HCT116 (cell line): ENCODE measurements around the gene CYP1A1. TPM values are rescaled to one million over a fixed set of nuclear protein-coding genes. Genes with fewer than 3 reads are reported as not detected.

Experiments used
- ATAC-seq: fragments of 200-7000 bp; cut with Tn5 transposase; 2 replicates; pipeline ENCODE4 v1.9.1; 2020; ENCODE audit warnings: mild to moderate bottlenecking, moderate library complexity
- BruUV-seq: library from RNA; stranded (reverse); fragments of 400-500 nt; replicated peaks from 2 replicates; lab custom pipeline; 2021; lab: Mats Ljungman, UMichigan
- CTCF ChIA-PET: fragments of 300-600 bp; sonication (Branson Sonifier 250); formaldehyde crosslinking; loops from one replicate; lab custom pipeline; 2021; ENCODE audit warnings: antibody characterized with exemption; lab: Charles Lee
- POLR2A ChIA-PET: fragments of 300-600, 350-600 bp; sonication (Branson Sonifier 250); formaldehyde crosslinking; loops from one replicate; lab custom pipeline; 2021; ENCODE audit warnings: antibody characterized with exemption; lab: Charles Lee
- RAD21 ChIA-PET, 2 experiments: fragments of 300-600 bp; sonication (Branson Sonifier 250); formaldehyde crosslinking; loops; one replicate each; lab custom pipeline; 2023; ENCODE audit warnings: low total read pairs in 2 of 2; ENCODE audit not compliant: uncharacterized antibody in 2 of 2, unreplicated experiment in 2 of 2, low non-redundant PET in 1 of 2; lab: Charles Lee
- DNase-seq: peaks from one replicate; pipeline ENCODE4 v3.0.0-alpha.2; 2010; ENCODE audit warnings: low read depth, low spot score
- H2AFZ ChIP-seq: fragments of 200-600 bp; shearing (Covaris generic), sonication (generic); 2 replicates; pipeline ENCODE4 v1.6.1; 2017; ENCODE audit warnings: low read depth, mixed run types, mixed read lengths, antibody characterized with exemption, low read length; ENCODE audit not compliant: poor library complexity, severe bottlenecking
- H3K27ac ChIP-seq: 2 replicates; pipeline ENCODE4 v1.5.1; 2012; ENCODE audit warnings: low read depth, low read length
- H3K27me3 ChIP-seq: fragments of 200-600 bp; sonication (generic); 2 replicates; pipeline ENCODE4 v1.6.1; 2016; ENCODE audit warnings: mixed run types, low read length, mixed read lengths; ENCODE audit not compliant: insufficient read depth
- H3K36me3 ChIP-seq, 2 experiments: fragments of 200-500 bp in 1 of 2; fragments of 200-600 bp in 1 of 2; sonication (Bioruptor generic) in 1 of 2; sonication (generic) in 1 of 2; 2 replicates each; pipeline versions ENCODE4 v1.5.1 to v1.6.1; 2014 to 2016; ENCODE audit warnings: low read length in 2 of 2, inconsistent platforms in 1 of 2, mixed read lengths in 1 of 2, mixed run types in 1 of 2; ENCODE audit not compliant: insufficient read depth in 2 of 2, control insufficient read depth in 1 of 2
- H3K4me1 ChIP-seq, 2 experiments: fragments of 200-600 bp in 1 of 2; sonication (generic) in 1 of 2; 2 replicates each; pipeline versions ENCODE4 v1.5.1 to v1.6.1; 2012 to 2017; ENCODE audit warnings: low read length in 2 of 2, inconsistent platforms in 1 of 2, mild to moderate bottlenecking in 1 of 2, mixed read lengths in 1 of 2, mixed run types in 1 of 2, moderate library complexity in 1 of 2; ENCODE audit not compliant: insufficient read depth in 2 of 2, control insufficient read depth in 1 of 2
- H3K4me2 ChIP-seq: fragments of 200-600 bp; sonication (generic); 2 replicates; pipeline ENCODE4 v1.6.1; 2017; ENCODE audit warnings: mixed run types, low read length, mixed read lengths
- H3K4me3 ChIP-seq, 2 experiments: fragments of 200-600 bp in 1 of 2; sonication (generic) in 1 of 2; replicated peaks in 1 of 2; 2 replicates each; pipeline ENCODE4 v1.5.1; 2011 to 2016; ENCODE audit warnings: low read length in 2 of 2, control low read depth in 1 of 2, low read depth in 1 of 2, mild to moderate bottlenecking in 1 of 2, mixed read lengths in 1 of 2, mixed run types in 1 of 2
- H3K79me2 ChIP-seq: fragments of 200-600 bp; sonication (generic); 2 replicates; pipeline ENCODE4 v1.6.1; 2017; ENCODE audit warnings: mild to moderate bottlenecking, mixed run types, low read length, moderate library complexity, mixed read lengths; ENCODE audit not compliant: insufficient read depth
- H3K9ac ChIP-seq: fragments of 200-600 bp; sonication (generic); 2 replicates; pipeline ENCODE4 v1.6.1; 2016; ENCODE audit warnings: low read length, mixed read lengths
- H3K9me2 ChIP-seq: fragments of 200-600 bp; sonication (generic), shearing (Covaris generic); 2 replicates; pipeline ENCODE4 v1.6.1; 2017; ENCODE audit warnings: mixed run types, mild to moderate bottlenecking, moderate library complexity; ENCODE audit not compliant: insufficient read depth
- H3K9me3 ChIP-seq, 2 experiments: fragments of 200-500 bp in 1 of 2; fragments of 200-600 bp in 1 of 2; sonication (Bioruptor generic) in 1 of 2; sonication (generic) in 1 of 2; 2 replicates each; pipeline ENCODE4 v1.6.1; 2014 to 2017; ENCODE audit warnings: low read length in 2 of 2, mixed read lengths in 2 of 2, inconsistent platforms in 1 of 2, low read depth in 1 of 2, mild to moderate bottlenecking in 1 of 2, mixed run types in 1 of 2, moderate library complexity in 1 of 2; ENCODE audit not compliant: control insufficient read depth in 1 of 2, insufficient read depth in 1 of 2
- H4K20me1 ChIP-seq: fragments of 200-600 bp; sonication (generic), shearing (Covaris generic); 2 replicates; pipeline ENCODE4 v1.6.1; 2017; ENCODE audit warnings: mixed run types, mild to moderate bottlenecking, moderate library complexity; ENCODE audit not compliant: insufficient read depth
- ATF3 ChIP-seq: IDR thresholded peaks from 2 replicates; pipeline ENCODE4 v1.6.1; 2012
- CBX3 ChIP-seq: IDR thresholded peaks from 2 replicates; pipeline ENCODE4 v1.6.1; 2012; ENCODE audit warnings: low read depth
- CEBPB ChIP-seq: IDR thresholded peaks from 2 replicates; pipeline ENCODE4 v1.6.1; 2012; ENCODE audit warnings: low read depth
- CTCF ChIP-seq, 3 experiments: fragments of 200-600 bp in 1 of 3; sonication (generic) in 1 of 3; IDR thresholded peaks in 2 of 3; conservative IDR thresholded peaks in 1 of 3; 2 replicates each; pipeline ENCODE4 v1.5.1; 2012 to 2017; ENCODE audit warnings: low read depth in 2 of 3, low read length in 2 of 3, antibody characterized with exemption in 1 of 3, borderline replicate concordance in 1 of 3, control low read depth in 1 of 3, mild to moderate bottlenecking in 1 of 3, mixed read lengths in 1 of 3, mixed run types in 1 of 3, moderate library complexity in 1 of 3; ENCODE audit not compliant: insufficient read depth in 1 of 3
- EZH2phosphoT487 ChIP-seq: fragments of 200-600 bp; IDR thresholded peaks from 2 replicates; pipeline ENCODE4 v1.6.1; 2018; ENCODE audit warnings: antibody characterized with exemption, borderline replicate concordance
- FOSL1 ChIP-seq: IDR thresholded peaks from 2 replicates; pipeline ENCODE4 v1.6.1; 2012; ENCODE audit warnings: low read depth
- JUND ChIP-seq: IDR thresholded peaks from 2 replicates; pipeline ENCODE4 v1.6.1; 2012
- MAX ChIP-seq: IDR thresholded peaks from 2 replicates; pipeline ENCODE4 v1.6.1; 2012
- POLR2A ChIP-seq: IDR thresholded peaks from 2 replicates; pipeline ENCODE4 v1.7.0; 2011; ENCODE audit warnings: borderline replicate concordance; ENCODE audit not compliant: insufficient read depth, insufficient read length; ENCODE audit errors: extremely low read depth
- POLR2AphosphoS5 ChIP-seq: IDR thresholded peaks from 2 replicates; pipeline ENCODE4 v1.6.1; 2011; ENCODE audit warnings: mild to moderate bottlenecking, low read depth, low read length, moderate library complexity
- SIN3A ChIP-seq: IDR thresholded peaks from 2 replicates; pipeline ENCODE4 v1.6.1; 2012; ENCODE audit warnings: low read depth
- SP1 ChIP-seq: IDR thresholded peaks from 2 replicates; pipeline ENCODE4 v1.6.1; 2012; ENCODE audit warnings: low read depth
- SRF ChIP-seq: IDR thresholded peaks from 2 replicates; pipeline ENCODE4 v1.6.1; 2012; ENCODE audit warnings: low read depth
- TCF7L2 ChIP-seq: IDR thresholded peaks from 2 replicates; pipeline ENCODE4 v1.7.0; 2011; ENCODE audit warnings: borderline replicate concordance, inconsistent platforms; ENCODE audit not compliant: insufficient read depth, insufficient read length; ENCODE audit errors: extremely low read depth
- YY1 ChIP-seq: IDR thresholded peaks from 2 replicates; pipeline ENCODE4 v1.6.1; 2011; ENCODE audit warnings: low read length, low read depth, moderate library complexity, mild to moderate bottlenecking; ENCODE audit not compliant: insufficient replicate concordance; ENCODE audit errors: extremely low read depth
- ZFX ChIP-seq: fragments of 450-650 bp; IDR thresholded peaks from 2 replicates; pipeline ENCODE4 v1.6.1; 2017
- intact Hi-C: fragments of 100-400 bp; cut with micrococcal nuclease; formaldehyde crosslinking; loops from 2 replicates; pipeline ENCODE4 v1.10.0; 2022
- total RNA-seq: library from RNA; stranded (reverse); gene quantifications from one replicate; pipeline ENCODE4 v1.2.1, GENCODE V29; 2021; ENCODE audit not compliant: unreplicated experiment
- TF ChIP-seq, protein P1 (sequence below): IDR thresholded peaks from 2 replicates; pipeline ENCODE4 v1.6.1; 2011; ENCODE audit warnings: mild to moderate bottlenecking, low read length, moderate library complexity; ENCODE audit not compliant: insufficient replicate concordance; ENCODE audit errors: extremely low read depth
- TF ChIP-seq, protein P2 (sequence below): IDR thresholded peaks from 2 replicates; pipeline ENCODE4 v1.6.1; 2012; ENCODE audit warnings: low read depth

CYP1A1 gene
- total RNA-seq, 1 experiment from 2014 or later, result 1.5 TPM

GRCh38 chr15:74692327-74692726 lies 33.0 kb downstream of the CYP1A1 start:
- CTCF ChIA-PET, result no interaction called here
- Histone ChIP-seq H3K4me3 (no peak overlapping the region), H3K4me1 (peaks cover 5 to 20% of the 10 kb centered on the region in 2 experiments; a peak in 3 of 4 replicates), H3K36me3 (no peaks in the 10 kb centered on the region), H2AFZ (no peak overlapping the region), H4K20me1 (no peaks in the 10 kb centered on the region), H3K9me3 (no peaks in the 10 kb centered on the region), H3K27ac (no peak overlapping the region), H3K79me2 (peaks cover 83% of the 10 kb centered on the region), H3K9ac (no peak overlapping the region), H3K4me2 (no peak overlapping the region), H3K27me3 (no peaks in the 10 kb centered on the region), H3K9me2 (no peaks in the 10 kb centered on the region)
- intact Hi-C loops, result no loop called here
- POLR2A ChIA-PET, result no interaction called here
- BruUV-seq, result no TSS peak
- no peak for DNase-seq
- TF ChIP-seq, protein P1, sequence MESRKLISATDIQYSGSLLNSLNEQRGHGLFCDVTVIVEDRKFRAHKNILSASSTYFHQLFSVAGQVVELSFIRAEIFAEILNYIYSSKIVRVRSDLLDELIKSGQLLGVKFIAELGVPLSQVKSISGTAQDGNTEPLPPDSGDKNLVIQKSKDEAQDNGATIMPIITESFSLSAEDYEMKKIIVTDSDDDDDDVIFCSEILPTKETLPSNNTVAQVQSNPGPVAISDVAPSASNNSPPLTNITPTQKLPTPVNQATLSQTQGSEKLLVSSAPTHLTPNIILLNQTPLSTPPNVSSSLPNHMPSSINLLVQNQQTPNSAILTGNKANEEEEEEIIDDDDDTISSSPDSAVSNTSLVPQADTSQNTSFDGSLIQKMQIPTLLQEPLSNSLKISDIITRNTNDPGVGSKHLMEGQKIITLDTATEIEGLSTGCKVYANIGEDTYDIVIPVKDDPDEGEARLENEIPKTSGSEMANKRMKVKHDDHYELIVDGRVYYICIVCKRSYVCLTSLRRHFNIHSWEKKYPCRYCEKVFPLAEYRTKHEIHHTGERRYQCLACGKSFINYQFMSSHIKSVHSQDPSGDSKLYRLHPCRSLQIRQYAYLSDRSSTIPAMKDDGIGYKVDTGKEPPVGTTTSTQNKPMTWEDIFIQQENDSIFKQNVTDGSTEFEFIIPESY, result no peak
- no peak for TF ChIP-seq YY1
- no peak for TF ChIP-seq SRF
- no peak for TF ChIP-seq FOSL1
- TF ChIP-seq CTCF (IDR thresholded peaks at IDR 0.05 in 2 of 3, conservative IDR thresholded peaks at IDR 0.05 in 1 of 3; ENCODE audit: borderline replicate concordance in 1 of 3, insufficient read depth in 1 of 3, low read depth in 2 of 3, low read length in 2 of 3), result no peak
- TF ChIP-seq CEBPB, result no peak
- TF ChIP-seq TCF7L2, result no peak
- no peak for TF ChIP-seq ATF3
- TF ChIP-seq JUND, result no peak
- no peak for TF ChIP-seq SIN3A
- no peak for TF ChIP-seq EZH2phosphoT487
- TF ChIP-seq POLR2A, result no peak
- no peak for TF ChIP-seq SP1
- no peak for TF ChIP-seq CBX3
- TF ChIP-seq MAX, result no peak
- TF ChIP-seq POLR2AphosphoS5, result no peak
- TF ChIP-seq, protein P2, sequence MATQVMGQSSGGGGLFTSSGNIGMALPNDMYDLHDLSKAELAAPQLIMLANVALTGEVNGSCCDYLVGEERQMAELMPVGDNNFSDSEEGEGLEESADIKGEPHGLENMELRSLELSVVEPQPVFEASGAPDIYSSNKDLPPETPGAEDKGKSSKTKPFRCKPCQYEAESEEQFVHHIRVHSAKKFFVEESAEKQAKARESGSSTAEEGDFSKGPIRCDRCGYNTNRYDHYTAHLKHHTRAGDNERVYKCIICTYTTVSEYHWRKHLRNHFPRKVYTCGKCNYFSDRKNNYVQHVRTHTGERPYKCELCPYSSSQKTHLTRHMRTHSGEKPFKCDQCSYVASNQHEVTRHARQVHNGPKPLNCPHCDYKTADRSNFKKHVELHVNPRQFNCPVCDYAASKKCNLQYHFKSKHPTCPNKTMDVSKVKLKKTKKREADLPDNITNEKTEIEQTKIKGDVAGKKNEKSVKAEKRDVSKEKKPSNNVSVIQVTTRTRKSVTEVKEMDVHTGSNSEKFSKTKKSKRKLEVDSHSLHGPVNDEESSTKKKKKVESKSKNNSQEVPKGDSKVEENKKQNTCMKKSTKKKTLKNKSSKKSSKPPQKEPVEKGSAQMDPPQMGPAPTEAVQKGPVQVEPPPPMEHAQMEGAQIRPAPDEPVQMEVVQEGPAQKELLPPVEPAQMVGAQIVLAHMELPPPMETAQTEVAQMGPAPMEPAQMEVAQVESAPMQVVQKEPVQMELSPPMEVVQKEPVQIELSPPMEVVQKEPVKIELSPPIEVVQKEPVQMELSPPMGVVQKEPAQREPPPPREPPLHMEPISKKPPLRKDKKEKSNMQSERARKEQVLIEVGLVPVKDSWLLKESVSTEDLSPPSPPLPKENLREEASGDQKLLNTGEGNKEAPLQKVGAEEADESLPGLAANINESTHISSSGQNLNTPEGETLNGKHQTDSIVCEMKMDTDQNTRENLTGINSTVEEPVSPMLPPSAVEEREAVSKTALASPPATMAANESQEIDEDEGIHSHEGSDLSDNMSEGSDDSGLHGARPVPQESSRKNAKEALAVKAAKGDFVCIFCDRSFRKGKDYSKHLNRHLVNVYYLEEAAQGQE, result no peak
- no peak for TF ChIP-seq ZFX
- ATAC-seq, result no peak
- RAD21 ChIA-PET, result no interaction called here
